ENCODE measurements around the gene CCR7. TPM values are rescaled to one million over a fixed set of nuclear protein-coding genes. Genes with fewer than 3 reads are reported as not detected.
"Not testable (repeated sequence)": the region's sequence is repeated elsewhere in the genome, so short reads cannot be mapped to it uniquely, and the experiment has no call there.

The CCR7 gene
- total RNA-seq, 4 donors from 2014 or later: 0.11 TPM; not detected in 3

- Histone ChIP-seq H3K27ac (no peak overlapping the region), H3K27me3 (peaks cover 0 to 4% (median 2%) of the 10 kb centered on the region in 3 donors), H3K4me3 (no peak overlapping the region), H3K9me3 (no peaks in the 10 kb centered on the region), H3K4me1 (peaks cover 0 to 4% of the 10 kb centered on the region in 2 donors), H3K36me3 (no peaks in the 10 kb centered on the region)
- intact Hi-C loops (cut with DNase I; ENCODE audit: low total_unique reads): no loop called here
- ATAC-seq (no peak), DNase-seq (no peak)
- in situ Hi-C loops (cut with MboI; ENCODE audit: low sequenced_read_pairs in 4 of 4): no loop called here
- TF ChIP-seq, protein P1, sequence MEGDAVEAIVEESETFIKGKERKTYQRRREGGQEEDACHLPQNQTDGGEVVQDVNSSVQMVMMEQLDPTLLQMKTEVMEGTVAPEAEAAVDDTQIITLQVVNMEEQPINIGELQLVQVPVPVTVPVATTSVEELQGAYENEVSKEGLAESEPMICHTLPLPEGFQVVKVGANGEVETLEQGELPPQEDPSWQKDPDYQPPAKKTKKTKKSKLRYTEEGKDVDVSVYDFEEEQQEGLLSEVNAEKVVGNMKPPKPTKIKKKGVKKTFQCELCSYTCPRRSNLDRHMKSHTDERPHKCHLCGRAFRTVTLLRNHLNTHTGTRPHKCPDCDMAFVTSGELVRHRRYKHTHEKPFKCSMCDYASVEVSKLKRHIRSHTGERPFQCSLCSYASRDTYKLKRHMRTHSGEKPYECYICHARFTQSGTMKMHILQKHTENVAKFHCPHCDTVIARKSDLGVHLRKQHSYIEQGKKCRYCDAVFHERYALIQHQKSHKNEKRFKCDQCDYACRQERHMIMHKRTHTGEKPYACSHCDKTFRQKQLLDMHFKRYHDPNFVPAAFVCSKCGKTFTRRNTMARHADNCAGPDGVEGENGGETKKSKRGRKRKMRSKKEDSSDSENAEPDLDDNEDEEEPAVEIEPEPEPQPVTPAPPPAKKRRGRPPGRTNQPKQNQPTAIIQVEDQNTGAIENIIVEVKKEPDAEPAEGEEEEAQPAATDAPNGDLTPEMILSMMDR (IDR thresholded peaks at IDR 0.05 in 4 of 5, conservative IDR thresholded peaks at IDR 0.05 in 1 of 5): no peak
- TF ChIP-seq POLR2A (IDR thresholded peaks at IDR 0.05): no peak
Observed at GRCh38 chr17:40588552-40588951, 23.3 kb upstream of the CCR7 start.

- in situ Hi-C loops (cut with MboI; ENCODE audit: low sequenced_read_pairs in 4 of 4); intact Hi-C loops (cut with DNase I; ENCODE audit: low total_unique reads); H3K4me3 ChIP-seq; H3K27me3 ChIP-seq; ATAC-seq; H3K36me3 ChIP-seq; H3K27ac ChIP-seq; H3K4me1 ChIP-seq; DNase-seq; H3K9me3 ChIP-seq: not testable (repeated sequence)
Observed at GRCh38 chr17:40586264-40586663, 21.0 kb upstream of the CCR7 start.

- H3K27ac ChIP-seq; H3K36me3 ChIP-seq; H3K9me3 ChIP-seq; ATAC-seq; DNase-seq; H3K27me3 ChIP-seq; H3K4me3 ChIP-seq; H3K4me1 ChIP-seq; in situ Hi-C loops (cut with MboI; ENCODE audit: low sequenced_read_pairs in 4 of 4); intact Hi-C loops (cut with DNase I; ENCODE audit: low total_unique reads): not testable (repeated sequence)
Observed at GRCh38 chr17:40584950-40585349, 19.7 kb upstream of the CCR7 start.

- TF ChIP-seq POLR2A (IDR thresholded peaks at IDR 0.05): no peak
- TF ChIP-seq, protein P1 (IDR thresholded peaks at IDR 0.05 in 4 of 5, conservative IDR thresholded peaks at IDR 0.05 in 1 of 5): no peak
- Histone ChIP-seq H3K27me3 (peaks cover 0 to 2% (median 0%) of the 10 kb centered on the region in 3 donors), H3K27ac (peak overlapping the region in 3 of 4 donors; percentile 36 to 64 (median 55)), H3K36me3 (no peaks in the 10 kb centered on the region), H3K9me3 (no peaks in the 10 kb centered on the region), H3K4me1 (no peaks in the 10 kb centered on the region), H3K4me3 (no peak overlapping the region)
- intact Hi-C loops (cut with DNase I; ENCODE audit: low total_unique reads): no loop called here
- in situ Hi-C loops (cut with MboI; ENCODE audit: low sequenced_read_pairs in 4 of 4): no loop called here
- ATAC-seq (peak; percentile 63 to 66), DNase-seq (no peak)
Observed at GRCh38 chr17:40582328-40582901, 17.1 kb upstream of the CCR7 start.

GRCh38 chr17:40580140-40580539 lies 14.9 kb upstream of the CCR7 start:
- Histone ChIP-seq H3K4me1 (no peaks in the 10 kb centered on the region), H3K4me3 (no peak overlapping the region), H3K36me3 (no peaks in the 10 kb centered on the region), H3K27ac (no peak overlapping the region), H3K9me3 (no peaks in the 10 kb centered on the region), H3K27me3 (peaks cover 0 to 2% (median 0%) of the 10 kb centered on the region in 3 donors)
- DNase-seq (no peak), ATAC-seq (no peak)
- in situ Hi-C loops (cut with MboI; ENCODE audit: low sequenced_read_pairs in 4 of 4): no loop called here
- intact Hi-C loops (cut with DNase I; ENCODE audit: low total_unique reads): no loop called here
- TF ChIP-seq POLR2A (IDR thresholded peaks at IDR 0.05): no peak
- TF ChIP-seq, protein P1 (IDR thresholded peaks at IDR 0.05 in 4 of 5, conservative IDR thresholded peaks at IDR 0.05 in 1 of 5): no peak

GRCh38 chr17:40579471-40579870 lies 14.2 kb upstream of the CCR7 start:
- intact Hi-C loops (cut with DNase I; ENCODE audit: low total_unique reads): no loop called here

More at GRCh38 chr17:40579471-40579870, 14.2 kb upstream of the CCR7 start:
- H3K4me3 ChIP-seq: no peak overlapping the region
- DNase-seq: no peak
- TF ChIP-seq, protein P1 (IDR thresholded peaks at IDR 0.05 in 4 of 5, conservative IDR thresholded peaks at IDR 0.05 in 1 of 5): no peak
- TF ChIP-seq POLR2A (IDR thresholded peaks at IDR 0.05): no peak
- ATAC-seq: no peak
- in situ Hi-C loops (cut with MboI; ENCODE audit: low sequenced_read_pairs in 4 of 4): no loop called here
- H3K9me3 ChIP-seq: no peaks in the 10 kb centered on the region
- H3K4me1 ChIP-seq: no peaks in the 10 kb centered on the region
- H3K27me3 ChIP-seq: peaks cover 0 to under 1% (median 0%) of the 10 kb centered on the region in 3 donors
- no peak overlapping the region for H3K27ac ChIP-seq
- no peaks in the 10 kb centered on the region for H3K36me3 ChIP-seq

All from gastrocnemius medialis (tissue), 4 donors.